ENCODE results near the gene ACVR1. TPM values are rescaled to one million over a fixed set of nuclear protein-coding genes. Genes with fewer than 3 reads are reported as not detected.
"Not testable (repeated sequence)": the region's sequence is repeated elsewhere in the genome, so short reads cannot be mapped to it uniquely, and the experiment has no call there.

The ACVR1 gene
- total RNA-seq, 1 donor from 2014 or later: 5.5 TPM

GRCh38 chr2:157835006-157835405 is 41.1 kb downstream of the ACVR1 start:
- no peak for DNase-seq (ENCODE audit: low read depth)
- H3K4me3 ChIP-seq (ENCODE audit: low read depth, low read length): no peak overlapping the region
- no peak for TF ChIP-seq CTCF (conservative IDR thresholded peaks at IDR 0.05; ENCODE audit: low read depth, low read length)

- no peak for TF ChIP-seq CTCF (conservative IDR thresholded peaks at IDR 0.05; ENCODE audit: low read depth, low read length)
- no peak overlapping the region for H3K4me3 ChIP-seq (ENCODE audit: low read depth, low read length)
- DNase-seq (ENCODE audit: low read depth): no peak
Observed at GRCh38 chr2:157833721-157834120, 42.4 kb downstream of the ACVR1 start.

- H3K4me3 ChIP-seq (ENCODE audit: low read depth, low read length): no peak overlapping the region
- TF ChIP-seq CTCF (conservative IDR thresholded peaks at IDR 0.05; ENCODE audit: low read depth, low read length): no peak
- no peak for DNase-seq (ENCODE audit: low read depth)
Observed at GRCh38 chr2:157831573-157832315, 44.4 kb downstream of the ACVR1 start.

GRCh38 chr2:157830696-157831570 is 45.2 kb downstream of the ACVR1 start:
- peak; percentile 96 for DNase-seq (ENCODE audit: low read depth)
- H3K4me3 ChIP-seq (ENCODE audit: low read depth, low read length): no peak overlapping the region
- no peak for TF ChIP-seq CTCF (conservative IDR thresholded peaks at IDR 0.05; ENCODE audit: low read depth, low read length)

- H3K4me3 ChIP-seq (ENCODE audit: low read depth, low read length): no peak overlapping the region
- no peak for DNase-seq (ENCODE audit: low read depth)
- TF ChIP-seq CTCF (conservative IDR thresholded peaks at IDR 0.05; ENCODE audit: low read depth, low read length): no peak
Observed at GRCh38 chr2:157830266-157830665, 45.9 kb downstream of the ACVR1 start.

- DNase-seq (ENCODE audit: low read depth): no peak
- TF ChIP-seq CTCF (conservative IDR thresholded peaks at IDR 0.05; ENCODE audit: low read depth, low read length): no peak
- no peak overlapping the region for H3K4me3 ChIP-seq (ENCODE audit: low read depth, low read length)
Observed at GRCh38 chr2:157827377-157827776, 48.8 kb downstream of the ACVR1 start.

GRCh38 chr2:157826644-157827043 is 49.5 kb downstream of the ACVR1 start:
- H3K4me3 ChIP-seq (ENCODE audit: low read depth, low read length); DNase-seq (ENCODE audit: low read depth): not testable (repeated sequence)

Data from epithelial cell of proximal tubule (primary cell).